Adrenal gland (tissue), 5 donors: ENCODE measurements around the gene RTL1.

Experiments
- POLR2A ChIP-seq, 2 donors: fragments of 450-650 bp; IDR thresholded peaks; one replicate each; pipeline ENCODE4 v1.6.1; 2017; ENCODE audit warnings: antibody characterized with exemption in 2 of 2, mild to moderate bottlenecking in 2 of 2, moderate library complexity in 1 of 2
- TF ChIP-seq, protein P1 (sequence below), 6 experiments: fragments of 450-650 bp in 4 of 6; fragments of 200-600 bp in 2 of 6; sonication (generic) in 1 of 6; IDR thresholded peaks; 1 replicate in 5 of 6; 2 replicates in 1 of 6; pipeline versions ENCODE4 v1.5.1 to v1.8.0; 2016 to 2021; ENCODE audit warnings: antibody characterized with exemption in 6 of 6, mild to moderate bottlenecking in 2 of 6, moderate library complexity in 1 of 6
- donor health status: DM: no; HTN: no; CAD: no.

DNA sequence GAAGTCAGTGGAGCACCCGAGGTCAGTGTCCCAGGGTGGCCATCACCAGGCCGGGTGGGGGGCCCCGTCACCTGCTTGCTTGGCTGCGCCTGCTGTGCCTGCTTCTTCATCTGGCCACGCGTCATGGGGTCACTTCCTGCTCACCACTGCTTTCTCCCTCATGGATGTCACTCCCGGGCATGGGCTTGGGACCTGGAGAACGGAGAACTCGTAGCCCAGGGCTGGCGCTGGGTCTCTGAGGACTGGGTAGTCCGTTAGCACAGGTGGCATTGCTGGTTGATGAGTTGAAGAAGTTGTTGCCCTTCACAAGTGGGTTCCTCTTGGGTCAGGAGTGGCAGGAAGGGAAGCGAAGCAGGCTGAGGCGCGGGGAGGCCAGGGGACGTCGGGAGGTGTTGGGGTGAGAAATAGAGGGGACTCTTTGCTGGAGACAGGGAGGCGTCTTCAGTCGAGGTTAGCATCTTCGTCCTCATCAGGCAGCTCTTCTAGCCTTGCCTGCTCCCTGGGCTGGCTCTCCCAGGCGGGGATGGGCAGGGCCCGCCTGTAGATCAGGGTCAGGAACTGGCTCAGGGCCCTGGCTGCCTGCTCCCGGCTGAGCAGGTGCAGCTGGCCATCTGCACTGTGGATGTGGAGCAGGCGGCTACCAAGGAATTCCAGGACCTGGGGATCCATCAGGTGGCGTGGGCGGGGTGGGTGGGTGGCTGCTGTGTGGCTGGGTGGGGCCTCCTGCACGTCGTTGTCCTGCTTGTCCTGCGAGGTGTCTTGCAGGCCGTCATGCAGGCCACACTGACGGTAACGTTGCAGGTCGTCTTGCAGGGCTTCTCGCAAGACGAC lies 23.0 kb downstream of the RTL1 start:
- TF ChIP-seq POLR2A (IDR thresholded peaks at IDR 0.05): no peak
- TF ChIP-seq, protein P1, sequence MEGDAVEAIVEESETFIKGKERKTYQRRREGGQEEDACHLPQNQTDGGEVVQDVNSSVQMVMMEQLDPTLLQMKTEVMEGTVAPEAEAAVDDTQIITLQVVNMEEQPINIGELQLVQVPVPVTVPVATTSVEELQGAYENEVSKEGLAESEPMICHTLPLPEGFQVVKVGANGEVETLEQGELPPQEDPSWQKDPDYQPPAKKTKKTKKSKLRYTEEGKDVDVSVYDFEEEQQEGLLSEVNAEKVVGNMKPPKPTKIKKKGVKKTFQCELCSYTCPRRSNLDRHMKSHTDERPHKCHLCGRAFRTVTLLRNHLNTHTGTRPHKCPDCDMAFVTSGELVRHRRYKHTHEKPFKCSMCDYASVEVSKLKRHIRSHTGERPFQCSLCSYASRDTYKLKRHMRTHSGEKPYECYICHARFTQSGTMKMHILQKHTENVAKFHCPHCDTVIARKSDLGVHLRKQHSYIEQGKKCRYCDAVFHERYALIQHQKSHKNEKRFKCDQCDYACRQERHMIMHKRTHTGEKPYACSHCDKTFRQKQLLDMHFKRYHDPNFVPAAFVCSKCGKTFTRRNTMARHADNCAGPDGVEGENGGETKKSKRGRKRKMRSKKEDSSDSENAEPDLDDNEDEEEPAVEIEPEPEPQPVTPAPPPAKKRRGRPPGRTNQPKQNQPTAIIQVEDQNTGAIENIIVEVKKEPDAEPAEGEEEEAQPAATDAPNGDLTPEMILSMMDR (IDR thresholded peaks at IDR 0.05): no peak
